ENCODE measurements around the gene KCTD21. TPM values are rescaled to one million over a fixed set of nuclear protein-coding genes. Genes with fewer than 3 reads are reported as not detected.

KCTD21 gene
- polyA plus RNA-seq, 1 experiment = 16.3 TPM

- ChIA-PET POLR2A (no interaction called here), CTCF (no interaction called here)
- TF ChIP-seq CTCF (IDR thresholded peaks at IDR 0.05; ENCODE audit: insufficient read depth, low read depth, low read length) = no peak
- Histone ChIP-seq H3K4me3 (ENCODE audit: low read depth, low read length) (no peak overlapping the region), H3K36me3 (ENCODE audit: control insufficient read depth, insufficient read depth, low read length) (peaks cover 23% of the 10 kb centered on the region), H3K27me3 (ENCODE audit: control insufficient read depth, insufficient read depth, low read length) (no peaks in the 10 kb centered on the region)
- DNase-seq (ENCODE audit: low read depth) = no peak
These were observed 33.2 kb upstream of the KCTD21 start for GRCh38 chr11:78221396-78222315.

DNA sequence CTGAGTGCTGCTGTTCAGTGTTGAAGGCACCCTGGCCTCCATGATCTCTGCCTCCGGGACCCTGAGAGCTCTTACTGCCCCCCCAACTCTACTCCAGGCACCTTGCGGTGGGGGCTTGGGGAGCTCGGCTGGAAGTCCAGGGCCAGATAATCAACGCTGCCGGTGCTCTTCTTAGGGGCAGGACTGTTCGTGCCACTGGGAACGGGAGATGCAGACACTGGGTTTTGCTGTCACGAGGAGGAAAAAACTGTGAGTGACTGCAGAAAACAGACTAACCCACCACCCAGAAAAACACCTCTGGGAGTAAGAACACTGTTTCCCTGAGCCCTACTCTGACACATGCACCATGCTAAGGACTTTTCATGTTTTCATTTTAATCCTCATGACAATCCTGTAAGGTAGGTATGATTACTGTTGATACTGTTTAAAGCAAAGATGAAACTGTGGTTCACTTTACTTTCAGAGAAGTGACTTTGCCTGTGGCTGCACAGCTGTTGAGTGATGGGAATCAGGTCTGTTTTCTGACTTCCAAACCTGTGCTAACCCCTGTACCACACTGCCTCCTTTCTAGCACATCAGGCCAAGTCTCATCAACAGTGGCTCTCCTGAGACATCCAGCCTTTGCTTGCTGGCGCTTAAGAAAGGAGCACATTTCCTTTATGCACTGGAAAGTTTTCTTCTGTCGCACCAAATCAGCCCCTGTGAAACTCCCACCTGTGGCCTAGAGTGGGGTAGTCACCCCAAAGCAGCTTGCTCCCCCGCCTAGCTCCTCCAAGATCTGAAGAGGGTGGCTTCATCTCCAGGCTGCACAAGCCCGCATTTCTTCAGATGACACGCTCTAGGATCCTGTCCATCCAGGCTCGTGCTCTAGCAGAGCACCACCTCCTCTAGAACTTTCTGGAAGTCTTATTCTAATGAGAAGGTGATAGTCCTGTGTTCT, 32.1 kb upstream of the KCTD21 start:
- DNase-seq (ENCODE audit: low read depth) = no peak
- H3K4me3 ChIP-seq (ENCODE audit: low read depth, low read length) = no peak overlapping the region
- TF ChIP-seq CTCF (IDR thresholded peaks at IDR 0.05; ENCODE audit: insufficient read depth, low read depth, low read length) = no peak
- peaks cover 22% of the 10 kb centered on the region for H3K36me3 ChIP-seq (ENCODE audit: control insufficient read depth, insufficient read depth, low read length)
- ChIA-PET POLR2A (no interaction called here), CTCF (no interaction called here)
- H3K27me3 ChIP-seq (ENCODE audit: control insufficient read depth, insufficient read depth, low read length) = no peaks in the 10 kb centered on the region

GRCh38 chr11:78219493-78220217, 31.2 kb upstream of the KCTD21 start:
- no peak for DNase-seq (ENCODE audit: low read depth)
- no peak for TF ChIP-seq CTCF (IDR thresholded peaks at IDR 0.05; ENCODE audit: insufficient read depth, low read depth, low read length)
- ChIA-PET CTCF (interaction anchor here (0.6 to 2.1 kb wide), 2 partner anchors 8 to 196 kb away, joined by 3 to 9 read pairs; no protein-coding TSS in a partner anchor), POLR2A (no interaction called here)
- Histone ChIP-seq H3K27me3 (ENCODE audit: control insufficient read depth, insufficient read depth, low read length) (no peaks in the 10 kb centered on the region), H3K4me3 (ENCODE audit: low read depth, low read length) (no peak overlapping the region), H3K36me3 (ENCODE audit: control insufficient read depth, insufficient read depth, low read length) (peaks cover 22% of the 10 kb centered on the region)

GRCh38 chr11:78218707-78219492, 30.5 kb upstream of the KCTD21 start:
- Histone ChIP-seq H3K27me3 (ENCODE audit: control insufficient read depth, insufficient read depth, low read length) (no peaks in the 10 kb centered on the region), H3K36me3 (ENCODE audit: control insufficient read depth, insufficient read depth, low read length) (peaks cover 21% of the 10 kb centered on the region), H3K4me3 (ENCODE audit: low read depth, low read length) (no peak overlapping the region)
- no peak for TF ChIP-seq CTCF (IDR thresholded peaks at IDR 0.05; ENCODE audit: insufficient read depth, low read depth, low read length)
- no peak for DNase-seq (ENCODE audit: low read depth)
- ChIA-PET CTCF (interaction anchor here (0.6 to 2.1 kb wide), 2 partner anchors 9 to 197 kb away, joined by 3 to 9 read pairs; no protein-coding TSS in a partner anchor), POLR2A (no interaction called here)

All from BJ (cell line).